GM20431 (cell line): ENCODE results near the gene CMTM3.
"Not testable (repeated sequence)": the region's sequence is repeated elsewhere in the genome, so short reads cannot be mapped to it uniquely, and the experiment has no call there.

Experiments used
- in situ Hi-C: fragments of 300-500 bp; cut with MseI, MboI; formaldehyde crosslinking; loops from one replicate; pipeline ENCODE4 v1.15.0; 2020; ENCODE audit warnings: low sequenced_read_pairs; ENCODE audit not compliant: unreplicated experiment

CMTM3 gene

DNA sequence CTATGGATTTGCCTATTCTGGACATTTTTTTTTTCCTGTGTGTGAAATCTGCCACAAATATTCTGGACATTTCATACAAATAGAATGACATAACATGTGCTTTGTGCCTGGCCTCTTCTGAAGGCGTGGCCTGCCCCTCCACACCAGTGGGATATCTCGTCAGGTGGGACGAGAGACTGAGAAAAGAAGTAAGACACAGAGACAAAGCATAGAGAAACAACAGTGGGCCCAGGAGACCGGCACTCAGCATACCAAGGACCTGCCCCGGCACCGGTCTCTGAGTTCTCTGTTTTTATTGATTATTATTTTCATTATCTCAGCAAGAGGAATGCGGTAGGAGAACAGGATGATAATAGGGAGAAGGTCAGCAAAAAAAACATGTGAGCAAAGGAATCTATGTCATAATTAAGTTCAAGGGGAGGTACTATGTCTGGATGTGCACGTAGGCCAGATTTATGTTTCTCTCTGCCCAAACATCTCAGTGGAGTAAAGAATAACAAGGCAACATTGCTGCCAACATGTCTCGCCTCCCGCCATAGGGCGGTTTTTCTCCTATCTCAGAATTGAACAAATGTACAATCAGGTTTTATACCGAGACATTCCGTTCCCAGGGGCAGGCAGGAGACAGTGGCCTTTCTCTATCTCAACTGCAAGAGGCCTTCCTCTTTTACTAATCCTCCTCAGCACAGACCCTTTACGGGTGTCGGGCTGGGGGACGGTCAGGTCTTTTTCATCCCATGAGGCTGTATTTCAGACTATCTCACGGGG, 23.3 kb downstream of the CMTM3 start:
- in situ Hi-C loops, result not testable (repeated sequence)

DNA sequence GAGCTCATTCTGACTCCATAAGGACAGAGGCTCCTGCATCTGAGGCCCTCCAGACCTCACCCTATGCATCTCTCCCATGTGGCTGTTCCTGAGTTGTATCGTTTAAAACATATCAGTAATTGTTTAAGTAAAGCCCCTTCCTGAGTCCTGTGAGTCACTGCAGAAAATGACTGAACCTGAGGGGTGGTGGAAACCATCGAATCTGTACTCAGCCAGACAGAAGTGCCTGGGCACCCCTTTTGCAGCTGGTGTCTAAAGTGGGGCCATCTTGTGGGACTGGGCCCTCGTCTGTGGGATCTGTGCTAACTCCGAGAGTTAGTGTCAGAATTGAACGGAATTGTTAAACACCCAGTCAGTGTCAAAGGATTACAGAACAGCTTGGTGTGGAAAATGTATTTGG, 25.4 kb downstream of the CMTM3 start:
- in situ Hi-C loops, result no loop called here

DNA sequence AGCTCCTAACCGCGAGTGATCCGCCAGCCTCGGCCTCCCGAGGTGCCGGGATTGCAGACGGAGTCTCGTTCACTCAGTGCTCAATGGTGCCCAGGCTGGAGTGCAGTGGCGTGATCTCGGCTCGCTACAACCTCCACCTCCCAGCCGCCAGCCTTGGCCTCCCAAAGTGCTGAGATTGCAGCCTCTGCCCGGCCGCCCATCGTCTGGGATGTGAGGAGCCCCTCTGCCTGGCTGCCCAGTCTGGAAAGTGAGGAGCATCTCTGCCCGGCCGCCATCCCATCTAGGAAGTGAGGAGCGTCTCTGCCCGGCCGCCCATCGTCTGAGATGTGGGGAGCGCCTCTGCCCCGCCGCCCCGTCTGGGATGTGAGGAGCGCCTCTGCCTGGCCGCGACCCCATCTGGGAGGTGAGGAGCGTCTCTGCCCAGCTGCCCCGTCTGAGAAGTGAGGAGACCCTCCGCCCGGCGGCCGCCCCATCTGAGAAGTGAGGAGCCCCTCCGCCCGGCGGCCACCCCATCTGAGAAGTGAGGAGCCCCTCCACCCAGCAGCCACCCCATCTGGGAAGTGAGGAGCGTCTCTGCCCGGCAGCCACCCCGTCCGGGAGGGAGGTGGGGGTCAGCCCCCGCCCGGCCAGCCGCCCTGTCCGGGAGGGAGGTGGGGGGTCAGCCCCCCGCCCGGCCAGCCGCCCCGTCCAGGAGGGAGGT, 26.2 kb downstream of the CMTM3 start:
- in situ Hi-C loops, result not testable (repeated sequence)

DNA sequence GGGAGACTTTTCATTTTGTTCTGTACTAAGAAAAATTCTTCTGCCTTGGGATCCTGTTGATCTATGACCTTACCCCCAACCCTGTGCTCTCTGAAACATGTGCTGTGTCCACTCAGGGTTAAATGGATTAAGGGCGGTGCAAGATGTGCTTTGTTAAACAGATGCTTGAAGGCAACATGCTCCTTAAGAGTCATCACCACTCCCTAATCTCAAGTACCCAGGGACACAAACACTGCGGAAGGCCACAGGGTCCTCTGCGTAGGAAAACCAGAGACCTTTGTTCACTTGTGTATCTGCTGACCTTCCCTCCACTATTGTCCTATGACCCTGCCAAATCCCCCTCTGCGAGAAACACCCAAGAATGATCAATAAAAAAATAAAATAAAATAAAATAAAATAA, 27.1 kb downstream of the CMTM3 start:
- in situ Hi-C loops, result not testable (repeated sequence)

DNA sequence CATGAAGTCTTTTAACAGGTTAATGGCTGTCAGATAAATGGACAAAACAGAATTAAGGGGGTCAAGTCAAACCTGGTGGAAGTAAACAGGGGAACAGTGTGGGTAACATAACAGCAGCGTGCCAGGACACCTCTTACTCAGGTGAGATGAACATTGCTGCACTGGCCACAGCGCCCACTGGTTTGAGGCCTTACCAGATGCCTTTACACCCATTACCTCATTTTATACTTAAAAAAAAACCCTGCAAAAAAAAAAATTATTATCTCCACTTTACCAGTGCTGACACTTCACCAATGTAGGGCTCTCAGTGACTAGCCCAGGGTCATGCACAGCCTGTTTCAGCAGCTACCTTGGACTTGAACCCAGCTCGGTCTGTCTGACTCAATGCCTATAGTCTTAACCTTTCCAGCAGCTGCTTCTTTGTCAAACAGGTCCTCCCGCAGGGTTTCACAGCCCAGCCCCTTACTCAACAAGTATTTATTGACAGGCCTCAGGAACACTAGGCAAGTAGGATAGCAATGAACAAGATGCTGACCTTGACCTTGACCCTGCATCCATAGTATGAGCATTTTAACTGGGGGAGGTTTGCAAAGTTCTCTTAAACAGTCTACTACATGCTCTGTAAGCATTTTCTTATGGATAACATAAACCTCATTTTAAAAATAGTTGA, 30.2 kb downstream of the CMTM3 start:
- in situ Hi-C loops, result no loop called here

DNA sequence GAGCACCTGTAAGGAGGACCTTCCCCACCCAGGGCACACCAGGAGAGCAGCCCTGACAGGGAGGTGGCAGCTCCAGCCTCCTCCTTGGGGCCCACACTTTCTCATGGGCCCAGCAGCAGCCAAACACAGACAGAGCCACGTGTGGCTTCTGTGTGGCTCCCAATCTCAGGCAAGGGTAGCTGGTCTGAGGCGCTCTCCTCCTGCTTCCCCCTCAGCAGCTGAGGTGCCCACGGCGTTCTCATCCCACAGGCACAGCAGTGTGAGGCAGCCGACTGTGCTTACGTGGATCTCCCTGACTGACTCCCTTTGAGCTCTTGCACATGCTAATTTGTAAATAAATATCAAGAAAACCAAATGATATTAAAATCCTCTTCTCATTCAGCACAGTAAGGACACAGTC, 30.9 kb downstream of the CMTM3 start:
- in situ Hi-C loops, result no loop called here

DNA sequence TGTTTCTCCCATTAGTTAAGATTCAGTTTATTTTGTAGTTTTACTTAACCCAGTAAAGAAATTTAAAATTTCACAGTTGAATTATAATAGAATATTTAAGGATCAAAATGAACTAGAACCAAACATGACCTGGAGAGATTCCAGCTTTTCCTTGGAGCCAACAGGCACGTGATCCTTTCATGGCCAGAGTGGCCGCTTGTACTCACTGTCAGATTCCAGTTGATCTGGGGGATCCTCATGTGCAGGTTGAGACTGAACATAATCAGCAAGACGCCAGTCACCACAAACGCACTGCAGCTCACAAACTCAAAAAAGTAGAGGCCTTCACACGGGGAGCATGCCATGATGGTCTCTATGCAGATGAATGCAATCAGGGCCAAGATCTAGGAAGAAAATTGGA, 31.7 kb downstream of the CMTM3 start:
- in situ Hi-C loops, result no loop called here

DNA sequence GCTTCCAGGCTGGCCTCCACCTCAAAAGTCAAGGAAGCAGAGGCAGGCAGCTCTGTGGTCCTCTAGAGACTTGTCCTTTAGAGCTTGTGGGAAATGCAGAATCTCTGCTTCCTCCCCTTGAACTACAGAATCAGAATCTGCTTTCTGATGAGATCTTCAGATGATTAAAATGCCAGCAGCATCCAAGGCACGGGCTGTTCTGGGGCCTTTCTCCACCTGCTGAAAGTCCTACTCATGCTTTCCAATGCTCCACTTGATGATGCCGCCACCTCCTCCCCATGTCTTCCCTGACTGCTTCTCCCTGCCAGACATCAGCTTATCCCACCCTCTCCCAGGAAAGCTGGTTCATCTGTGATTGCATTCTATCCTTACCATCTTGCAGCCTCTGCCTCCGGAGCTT, 33.3 kb downstream of the CMTM3 start:
- in situ Hi-C loops, result no loop called here

DNA sequence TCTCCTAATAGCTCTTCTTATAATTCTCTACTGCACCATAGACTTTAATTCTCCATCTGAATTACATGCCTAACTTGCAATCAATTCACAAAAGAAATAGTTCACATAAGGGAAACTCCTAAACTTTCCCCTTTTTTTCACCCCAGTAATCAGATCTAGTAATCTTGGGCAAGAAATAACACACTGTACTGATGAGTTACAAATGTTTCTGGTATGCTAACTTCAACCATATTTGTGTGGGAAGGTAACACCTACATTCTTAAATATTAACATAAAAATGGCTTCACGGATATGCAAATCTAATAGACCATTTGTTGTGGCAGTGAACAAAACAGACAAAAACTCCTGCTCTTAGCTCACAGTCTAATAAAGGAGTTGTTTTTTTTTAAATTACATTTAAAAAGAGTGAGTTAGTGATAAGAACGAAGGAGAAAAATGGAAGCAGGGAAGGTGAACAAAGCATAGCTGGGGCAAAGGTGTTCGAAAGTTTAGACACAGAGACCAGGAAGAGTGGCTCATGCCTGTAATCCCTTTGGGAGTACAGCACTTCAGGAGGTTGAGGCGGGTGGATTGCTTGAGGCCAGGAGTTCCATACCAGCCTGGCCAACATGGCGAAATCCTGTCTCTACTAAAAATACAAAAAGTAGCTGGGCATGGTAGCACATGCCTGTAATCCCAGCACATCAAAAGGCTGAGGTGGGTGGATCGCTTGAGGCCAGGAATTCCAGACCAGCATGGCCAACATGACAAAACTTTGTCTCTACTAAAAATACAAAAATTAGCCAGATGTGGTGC, 34.8 kb downstream of the CMTM3 start:
- in situ Hi-C loops, result no loop called here

DNA sequence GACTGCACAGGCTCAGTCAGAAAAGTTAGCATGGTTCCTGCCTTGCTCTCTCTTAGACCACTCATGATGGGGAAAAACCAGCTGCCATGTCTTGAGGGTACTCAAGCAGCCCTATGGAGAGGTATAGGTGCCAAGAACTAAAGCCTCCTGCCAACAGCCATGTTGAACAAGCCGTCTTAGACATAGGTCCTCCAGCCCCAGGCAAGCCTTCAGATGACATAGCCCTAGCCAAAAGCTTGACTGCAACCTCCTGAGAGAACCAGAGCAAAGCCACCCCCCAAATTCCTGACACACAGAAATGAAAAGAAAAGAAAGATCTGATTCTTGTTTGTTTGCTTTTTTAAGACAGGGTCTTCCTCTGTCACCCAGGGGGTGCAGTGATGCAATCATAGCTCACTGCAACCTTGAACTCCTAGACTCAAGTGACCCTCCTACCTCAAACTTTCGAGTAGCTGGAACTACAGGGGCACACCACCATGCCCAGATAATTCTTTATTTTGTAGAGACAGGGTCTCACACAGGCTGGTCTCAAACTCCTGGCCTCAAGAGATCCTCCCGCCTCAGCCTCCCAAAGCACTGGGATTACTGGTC, 36.3 kb downstream of the CMTM3 start:
- in situ Hi-C loops, result no loop called here

DNA sequence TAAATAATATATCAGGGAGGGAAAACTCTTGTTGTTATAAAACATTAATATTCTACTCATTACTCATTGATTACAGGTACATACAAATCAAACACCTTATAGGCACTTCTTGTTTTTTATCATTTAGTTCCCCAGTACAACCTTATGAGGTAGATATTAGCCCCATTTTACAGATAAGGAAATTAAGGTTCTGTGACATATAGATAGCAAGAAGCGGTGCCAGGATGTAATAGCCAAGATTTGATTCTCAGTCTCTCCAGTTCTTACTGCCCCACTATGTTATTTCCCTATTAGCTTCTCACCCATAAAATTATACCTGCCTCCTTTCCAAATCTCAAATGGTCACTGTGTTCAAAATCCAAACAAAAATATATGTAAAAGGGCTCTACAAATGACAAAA, 36.9 kb downstream of the CMTM3 start:
- in situ Hi-C loops, result no loop called here

DNA sequence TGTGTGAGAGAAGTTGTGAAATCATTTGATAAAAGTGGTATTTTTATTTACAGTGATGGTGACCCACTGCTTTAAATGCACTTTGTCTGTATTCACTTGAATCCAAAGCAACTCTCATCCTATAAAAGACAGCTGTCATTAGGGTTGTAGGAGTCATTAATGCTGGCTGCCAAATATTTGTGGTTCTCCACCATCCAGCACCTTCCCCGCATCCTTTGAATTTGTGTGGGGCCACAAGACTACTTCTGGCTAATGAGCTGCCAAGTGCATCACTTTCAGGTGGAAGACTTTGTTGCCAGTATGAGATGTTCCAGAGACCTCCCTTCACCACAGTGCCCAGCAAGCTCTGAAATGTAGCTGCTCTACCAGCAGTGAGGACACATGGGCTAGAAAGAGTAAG, 43.4 kb downstream of the CMTM3 start:
- in situ Hi-C loops, result no loop called here

DNA sequence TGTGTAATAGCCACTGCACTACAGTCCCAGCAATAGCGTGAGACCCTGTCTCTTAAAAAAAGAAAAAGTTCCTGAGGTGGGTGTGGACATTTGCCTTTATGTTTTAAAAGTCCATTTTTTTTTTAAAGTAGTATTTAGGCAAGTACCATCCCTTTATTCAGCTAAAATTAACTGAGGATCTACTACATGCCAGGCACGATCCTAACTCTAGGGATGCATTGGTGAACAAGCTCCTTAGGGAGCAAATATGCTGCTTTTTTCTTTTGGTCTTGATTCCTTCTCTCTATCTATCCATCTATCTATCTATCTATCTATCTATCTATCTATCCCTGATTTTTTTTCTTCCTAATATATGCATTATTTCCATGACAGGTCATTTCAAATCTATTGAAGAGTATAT, 44.7 kb downstream of the CMTM3 start:
- in situ Hi-C loops, result no loop called here

DNA sequence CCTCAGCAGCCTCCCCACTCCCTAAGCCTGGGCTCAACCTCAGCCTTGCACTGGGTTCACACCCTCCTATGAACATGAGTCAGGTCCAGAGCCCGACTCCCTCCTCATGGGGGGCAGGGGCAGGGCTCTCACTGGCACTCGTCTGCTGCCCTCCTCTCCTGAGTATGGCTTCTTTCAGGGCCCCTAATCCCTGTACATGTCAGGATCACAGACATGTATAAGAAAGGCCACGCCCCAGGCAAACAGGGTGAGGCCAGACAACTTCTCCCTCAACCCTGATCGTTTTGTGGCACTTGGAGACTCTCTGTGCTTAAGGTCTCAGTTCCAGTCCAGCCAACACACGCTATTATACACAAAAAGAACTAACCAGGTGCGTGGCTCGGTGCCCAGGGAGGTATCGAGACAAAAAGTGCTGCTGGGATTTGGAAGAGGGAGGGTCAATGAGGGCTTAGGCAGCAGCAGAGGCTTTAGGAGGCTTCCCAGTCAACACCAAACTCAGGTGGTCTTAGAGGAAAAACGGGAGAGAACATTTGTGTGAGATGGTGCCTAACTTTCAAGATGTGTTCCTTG, 45.2 kb downstream of the CMTM3 start:
- in situ Hi-C loops, result no loop called here

DNA sequence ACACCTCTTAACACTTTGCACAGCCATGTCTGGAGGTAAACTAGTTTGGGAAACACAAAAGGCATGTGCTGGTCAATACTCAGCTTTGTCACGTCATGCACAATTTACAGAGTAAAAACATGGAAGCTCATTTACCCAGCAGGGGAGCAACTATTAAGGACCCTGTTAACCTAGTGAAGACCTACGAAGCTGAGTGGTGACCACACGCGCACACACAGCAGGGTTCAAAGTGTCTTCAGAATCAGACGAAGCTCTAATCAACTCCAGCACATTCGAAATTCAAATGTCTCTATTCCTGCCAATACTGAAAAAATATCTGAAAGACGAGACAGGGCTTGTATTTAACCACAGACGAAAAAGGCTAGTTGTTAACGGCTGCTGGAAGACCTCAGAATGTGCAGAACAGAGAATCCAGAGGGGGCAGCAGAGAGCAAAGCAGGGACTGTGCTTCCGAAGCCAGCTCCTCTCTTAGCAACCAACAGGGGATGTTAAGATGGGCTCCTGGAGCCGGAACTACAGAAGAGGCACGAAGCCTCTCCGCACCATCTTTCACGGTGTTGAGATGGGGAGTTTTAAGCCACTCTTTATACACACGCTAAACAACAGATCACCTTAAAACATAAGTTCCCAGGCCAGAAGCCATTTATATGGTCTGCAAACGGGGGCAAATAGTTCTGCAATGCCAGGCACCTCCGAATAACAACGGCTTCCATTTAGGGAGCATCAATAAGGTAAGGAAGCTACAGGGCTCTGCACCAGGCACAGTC, 46.4 kb downstream of the CMTM3 start:
- in situ Hi-C loops, result no loop called here

DNA sequence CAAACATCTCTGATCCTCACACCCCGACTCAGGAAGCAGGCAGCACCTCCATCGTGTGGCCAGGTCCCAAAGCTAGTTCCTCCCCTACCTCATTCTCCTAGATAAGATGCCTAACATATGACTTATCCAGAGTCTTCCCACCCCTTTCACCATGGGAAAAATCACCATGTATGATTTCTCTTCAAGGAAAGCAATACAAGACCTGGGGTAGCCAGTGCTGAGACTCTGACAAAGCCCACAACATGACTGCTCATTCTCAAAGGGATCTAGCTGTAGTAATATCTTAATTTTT, 46.9 kb downstream of the CMTM3 start:
- in situ Hi-C loops, result no loop called here

DNA sequence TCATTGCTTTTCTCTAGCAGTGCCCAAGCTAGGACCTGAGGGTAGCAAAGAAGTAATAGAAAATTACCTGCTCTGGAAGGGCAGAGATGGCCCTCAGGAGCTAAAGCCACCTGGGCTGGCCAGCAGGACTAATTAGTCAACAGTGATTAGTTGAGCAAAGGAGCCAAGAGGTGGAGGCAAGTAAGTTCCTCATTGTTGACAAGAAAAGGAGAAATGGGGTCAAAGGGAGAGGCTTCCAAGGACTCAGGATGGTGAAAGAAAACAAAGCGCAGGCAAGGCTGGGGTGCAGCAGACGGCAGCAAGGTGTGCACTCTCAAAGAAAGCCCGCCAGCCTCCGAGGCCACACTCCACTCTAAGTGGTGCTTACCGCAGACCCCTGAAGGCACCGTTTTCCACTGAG, 47.5 kb downstream of the CMTM3 start:
- in situ Hi-C loops, result no loop called here

DNA sequence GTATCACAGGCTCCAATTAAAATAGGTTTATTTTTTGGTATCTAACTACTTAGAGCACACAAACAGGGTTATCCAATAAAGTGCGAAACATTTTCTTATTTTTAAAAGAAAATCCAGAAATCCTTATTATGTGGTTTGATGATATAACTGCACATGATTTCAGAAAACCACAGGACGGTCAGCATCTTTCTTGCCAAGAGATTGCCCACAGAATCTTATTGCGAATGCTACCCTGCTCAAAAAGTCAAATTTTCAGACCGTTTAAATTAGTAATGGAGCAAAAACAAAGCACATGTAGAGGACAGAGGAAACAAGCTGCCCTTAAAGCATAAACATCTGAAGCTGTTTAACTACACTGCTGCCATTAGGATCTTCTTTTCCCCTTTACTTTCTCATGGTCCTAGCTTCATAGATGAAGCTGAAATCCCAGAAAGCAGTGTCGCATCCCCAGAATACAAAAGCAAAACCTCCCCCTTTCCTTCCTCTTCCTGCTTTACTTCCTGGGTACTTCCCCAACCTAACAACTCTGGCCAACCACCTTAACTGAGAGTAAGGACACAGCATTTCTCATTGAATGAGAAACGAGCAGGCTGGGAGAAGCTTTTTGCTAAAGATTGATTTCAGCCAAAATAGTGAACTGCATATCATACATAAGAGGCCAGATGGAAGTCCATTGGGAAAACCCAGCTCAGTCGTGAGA, 48.3 kb downstream of the CMTM3 start:
- in situ Hi-C loops, result no loop called here
